GM18507 (cell line): ENCODE data around the gene DENND6B.
"Not testable (repeated sequence)": the region's sequence is repeated elsewhere in the genome, so short reads cannot be mapped to it uniquely, and the experiment has no call there.

Source experiments
- DNase-seq: peaks from one replicate; pipeline ENCODE4 v3.0.0; 2011; ENCODE audit warnings: low read depth; ENCODE audit not compliant: insufficient read length; ENCODE audit errors: extremely low spot score
- FAIRE-seq: peaks from 2 replicates; lab custom pipeline; 2011; peaks lifted over from hg19 to GRCh38; lab: Jason Lieb, UNC

DENND6B gene

GRCh38 chr22:50326956-50327710, at the start of gene DENND6B:
DENND6B (minus strand) TSS chr22:50327012; CDS start chr22:50326988, 24 bp downstream.
- peak; percentile 77 for DNase-seq
- FAIRE-seq, result peak; percentile 84

GRCh38 chr22:50376085-50376651, 49.4 kb upstream of the DENND6B start:
- FAIRE-seq, result peak; percentile 18
- DNase-seq, result no peak

GRCh38 chr22:50371101-50371648, 44.4 kb upstream of the DENND6B start:
- FAIRE-seq, result no peak
- no peak for DNase-seq

- no peak for DNase-seq
- no peak for FAIRE-seq
Observed at GRCh38 chr22:50367778-50368500, 41.1 kb upstream of the DENND6B start.

GRCh38 chr22:50363803-50364194, 37.0 kb upstream of the DENND6B start:
- not testable (repeated sequence) for FAIRE-seq, DNase-seq

- DNase-seq, result no peak
- FAIRE-seq, result no peak
Observed at GRCh38 chr22:50363166-50363802, 36.5 kb upstream of the DENND6B start.

- FAIRE-seq (no peak), DNase-seq (no peak)
Observed at GRCh38 chr22:50361688-50362087, 34.9 kb upstream of the DENND6B start.

- FAIRE-seq (no peak), DNase-seq (no peak)
Observed at GRCh38 chr22:50361222-50361621, 34.4 kb upstream of the DENND6B start.

GRCh38 chr22:50360578-50360977, 33.8 kb upstream of the DENND6B start:
- FAIRE-seq, result no peak
- DNase-seq, result no peak

GRCh38 chr22:50357756-50358155, 30.9 kb upstream of the DENND6B start:
- DNase-seq, result no peak
- no peak for FAIRE-seq

- FAIRE-seq, result no peak
- no peak for DNase-seq
Observed at GRCh38 chr22:50357222-50357621, 30.4 kb upstream of the DENND6B start.

GRCh38 chr22:50356186-50356585, 29.4 kb upstream of the DENND6B start:
- DNase-seq, result no peak
- FAIRE-seq, result no peak

- FAIRE-seq (no peak), DNase-seq (no peak)
Observed at GRCh38 chr22:50348058-50348457, 21.2 kb upstream of the DENND6B start.

- FAIRE-seq (no peak), DNase-seq (no peak)
Observed at GRCh38 chr22:50347157-50347556, 20.3 kb upstream of the DENND6B start.

GRCh38 chr22:50346470-50346869, 19.7 kb upstream of the DENND6B start:
- DNase-seq (no peak), FAIRE-seq (no peak)

- DNase-seq (no peak), FAIRE-seq (no peak)
Observed at GRCh38 chr22:50343541-50343935, 16.7 kb upstream of the DENND6B start.

- DNase-seq (peak; percentile 76), FAIRE-seq (peak; percentile 55)
Observed at GRCh38 chr22:50342651-50343540, 16.1 kb upstream of the DENND6B start, which contains the start of gene PPP6R2. PPP6R2 (plus strand) TSS chr22:50343327; CDS start chr22:50393909, 50,582 bp downstream.

- FAIRE-seq (peak; percentile 83), DNase-seq (peak; percentile 56)
Observed at GRCh38 chr22:50341977-50342650, 15.3 kb upstream of the DENND6B start.
